Measurements from ENCODE around the gene TMEM202. TPM values are rescaled to one million over a fixed set of nuclear protein-coding genes. Genes with fewer than 3 reads are reported as not detected.
"Not testable (repeated sequence)": the region's sequence is repeated elsewhere in the genome, so short reads cannot be mapped to it uniquely, and the experiment has no call there.

TMEM202 gene
- total RNA-seq, 1 donor from 2014 or later = not detected

DNA sequence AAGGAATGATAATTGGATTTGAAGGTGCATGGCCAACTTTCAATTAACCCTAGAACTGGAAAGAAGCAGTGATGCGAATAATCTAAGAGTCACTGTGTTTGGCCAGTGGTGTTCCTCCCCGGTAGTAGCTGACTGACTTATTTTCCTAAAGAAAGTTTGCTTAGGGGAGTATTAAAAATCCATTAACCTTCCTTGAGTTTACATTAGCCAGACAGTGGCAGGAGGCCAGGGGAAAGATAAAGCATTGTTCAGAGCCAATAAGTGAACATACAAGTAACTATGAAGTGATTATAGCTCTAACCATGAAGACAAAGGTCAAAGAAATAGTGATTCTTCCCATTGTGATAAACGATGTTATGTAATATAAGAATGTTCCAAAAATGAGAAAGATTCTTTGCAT, 8.9 kb upstream of the TMEM202 start:
- intact Hi-C loops (cut with DNase I) = no loop called here
- no peak for DNase-seq (ENCODE audit: low spot score)

DNA sequence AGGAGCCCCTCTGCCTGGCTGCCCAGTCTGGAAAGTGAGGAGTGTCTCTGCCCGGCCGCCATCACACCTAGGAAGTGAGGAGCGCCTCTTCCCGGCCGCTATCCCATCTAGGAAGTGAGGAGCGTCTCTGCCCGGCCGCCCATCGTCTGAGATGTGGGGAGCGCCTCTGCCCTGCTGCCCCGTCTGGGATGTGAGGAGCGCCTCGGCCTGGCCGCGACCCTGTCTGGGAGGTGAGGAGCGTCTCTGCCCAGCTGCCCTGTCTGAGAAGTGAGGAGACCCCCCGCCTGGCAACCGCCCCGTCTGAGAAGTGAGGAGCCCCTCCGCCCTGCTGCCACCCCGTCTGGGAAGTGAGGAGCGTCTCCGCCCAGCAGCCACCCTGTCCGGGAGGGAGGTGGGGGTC, 1.8 kb upstream of the TMEM202 start:
- intact Hi-C loops (cut with DNase I) = not testable (repeated sequence)

DNA sequence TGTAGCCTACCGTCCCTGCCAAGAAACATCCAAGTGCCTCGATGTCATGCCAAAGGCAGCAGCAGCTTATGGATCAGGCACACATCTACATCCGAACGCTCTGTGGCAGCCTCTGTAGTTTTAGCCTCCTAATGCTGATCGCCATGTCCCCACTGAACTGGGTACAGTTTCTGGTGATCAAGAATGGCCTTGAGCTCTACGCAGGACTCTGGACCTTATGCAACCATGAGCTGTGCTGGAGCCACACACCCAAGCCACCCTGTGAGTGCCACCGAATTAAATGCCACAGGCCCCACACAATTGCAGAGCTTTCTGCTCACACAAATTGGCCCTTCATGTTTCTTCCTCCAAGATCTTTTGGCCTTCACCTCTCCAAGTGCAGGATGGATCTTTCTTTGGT, 543 bp downstream of the TMEM202 start:
- DNase-seq (ENCODE audit: low spot score) = no peak
- intact Hi-C loops (cut with DNase I) = no loop called here

More for the DNA sequence above, 1.8 kb upstream of the TMEM202 start:
- DNase-seq (ENCODE audit: low spot score) = not testable (repeated sequence)

DNA sequence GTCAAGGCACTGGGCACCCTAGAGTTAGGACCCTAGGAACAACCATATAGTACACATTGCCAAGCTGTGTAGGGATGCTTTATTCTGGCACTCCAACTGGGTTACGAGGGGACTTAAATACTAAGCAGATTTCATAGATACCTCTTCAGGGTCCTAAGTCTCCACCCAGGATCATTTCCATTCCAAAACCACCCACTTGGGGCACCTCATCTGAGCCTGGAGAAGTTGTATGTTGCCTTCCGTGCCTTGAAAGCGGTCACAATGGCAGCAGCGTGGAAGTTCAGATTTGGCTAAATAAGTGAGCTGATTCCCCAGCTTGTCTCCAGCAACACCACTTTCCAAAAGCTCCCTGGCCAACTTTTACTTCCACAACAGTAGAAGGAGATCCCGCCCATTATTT, 4.6 kb downstream of the TMEM202 start:
- no peak for DNase-seq (ENCODE audit: low spot score)
- intact Hi-C loops (cut with DNase I) = no loop called here

DNA sequence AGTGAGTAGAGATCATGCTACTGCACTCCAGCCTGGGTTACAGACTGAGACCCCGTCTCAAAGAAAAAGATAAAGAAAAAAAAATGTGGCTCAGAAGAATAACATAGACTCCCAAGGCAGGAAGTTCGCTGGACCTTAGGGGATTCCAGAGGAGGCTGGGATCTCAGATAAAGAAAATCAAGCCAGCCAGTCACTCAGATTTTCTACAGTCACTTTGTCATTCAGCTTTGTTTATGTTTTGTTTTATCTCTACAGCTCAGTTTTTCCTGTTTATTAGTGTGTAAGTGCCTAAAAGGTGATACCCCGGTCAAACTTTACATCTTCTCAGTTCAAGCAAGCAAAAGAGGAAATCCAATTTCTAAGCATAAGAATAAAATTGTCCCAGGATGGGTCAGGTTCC, 6.3 kb downstream of the TMEM202 start:
- intact Hi-C loops (cut with DNase I) = no loop called here
- no peak for DNase-seq (ENCODE audit: low spot score)

DNA sequence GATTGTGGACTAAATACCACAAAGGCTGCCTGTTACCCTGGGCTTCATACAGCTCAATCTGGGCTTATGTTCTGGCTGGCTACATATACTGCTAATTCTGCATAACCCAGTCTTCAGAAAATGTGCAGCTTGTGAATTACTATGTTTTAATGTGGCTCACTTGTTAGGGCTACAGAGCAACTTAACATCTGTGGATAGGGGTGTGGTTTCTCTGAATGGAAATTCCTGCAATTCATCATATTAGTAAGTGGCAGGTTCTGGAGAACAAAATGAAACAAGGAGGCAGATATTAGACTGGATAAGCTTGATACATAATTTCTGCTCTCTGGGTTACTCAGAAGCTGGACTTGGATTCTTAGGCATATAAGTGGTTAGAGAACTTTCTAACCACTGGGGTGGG, 6.7 kb downstream of the TMEM202 start:
- no peak for DNase-seq (ENCODE audit: low spot score)
- intact Hi-C loops (cut with DNase I) = no loop called here

DNA sequence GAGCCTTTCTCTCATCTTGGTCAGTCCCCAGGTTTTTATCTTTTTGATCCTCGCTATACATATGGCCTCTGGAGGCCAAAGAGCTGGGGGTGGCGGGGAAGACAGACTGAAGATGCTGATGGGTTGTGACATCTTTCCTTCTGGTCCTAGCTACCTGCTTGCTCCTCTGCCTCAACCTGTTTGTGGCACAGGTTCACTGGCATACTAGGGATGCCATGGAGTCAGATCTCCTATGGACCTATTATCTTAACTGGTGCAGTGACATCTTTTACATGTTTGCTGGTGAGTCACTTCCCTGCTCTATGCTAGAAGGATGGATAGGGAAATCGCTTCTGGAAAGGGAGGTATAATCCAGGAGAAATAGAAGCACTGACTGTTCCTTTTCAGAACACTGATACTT, 8.8 kb downstream of the TMEM202 start:
- intact Hi-C loops (cut with DNase I) = no loop called here
- no peak for DNase-seq (ENCODE audit: low spot score)

DNA sequence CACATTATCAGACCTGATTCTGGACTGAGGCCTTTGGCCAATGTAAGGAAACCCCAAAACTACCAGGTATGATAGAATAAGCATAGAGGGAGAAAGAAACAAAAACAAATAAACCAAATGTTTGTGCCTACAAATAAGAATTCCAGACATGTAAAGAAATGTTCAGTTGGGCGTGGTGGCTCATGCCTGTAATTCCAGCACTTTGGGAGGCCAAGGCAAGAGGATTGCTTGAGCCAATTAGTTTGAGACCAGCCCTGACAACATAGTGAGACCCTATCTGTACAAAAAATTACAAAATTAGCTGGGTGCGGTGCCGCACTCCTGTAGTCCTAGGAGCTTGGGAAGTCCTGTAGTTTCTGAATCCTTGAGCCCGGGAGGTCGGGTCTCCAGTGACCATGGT, 13.0 kb downstream of the TMEM202 start:
- DNase-seq (ENCODE audit: low spot score) = no peak
- intact Hi-C loops (cut with DNase I) = no loop called here

DNA sequence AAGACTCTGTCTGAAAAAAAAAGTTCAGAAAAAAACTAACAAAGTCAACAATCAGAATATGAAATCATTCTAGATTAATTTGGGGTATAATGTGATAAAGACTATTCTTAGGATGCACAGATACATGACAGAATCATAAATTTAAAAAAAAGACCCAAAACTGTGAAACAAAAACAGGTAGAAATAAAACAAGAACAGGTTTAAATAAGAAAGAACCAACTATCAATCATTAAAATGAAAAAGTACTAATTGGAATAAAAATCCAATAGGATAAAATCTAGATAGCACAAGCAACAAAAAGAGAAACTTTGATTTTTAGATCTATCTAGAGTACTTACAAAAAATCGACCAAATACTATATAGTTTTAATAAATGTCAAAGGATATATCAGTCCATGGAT, 13.4 kb downstream of the TMEM202 start:
- DNase-seq (ENCODE audit: low spot score) = no peak
- intact Hi-C loops (cut with DNase I) = no loop called here

DNA sequence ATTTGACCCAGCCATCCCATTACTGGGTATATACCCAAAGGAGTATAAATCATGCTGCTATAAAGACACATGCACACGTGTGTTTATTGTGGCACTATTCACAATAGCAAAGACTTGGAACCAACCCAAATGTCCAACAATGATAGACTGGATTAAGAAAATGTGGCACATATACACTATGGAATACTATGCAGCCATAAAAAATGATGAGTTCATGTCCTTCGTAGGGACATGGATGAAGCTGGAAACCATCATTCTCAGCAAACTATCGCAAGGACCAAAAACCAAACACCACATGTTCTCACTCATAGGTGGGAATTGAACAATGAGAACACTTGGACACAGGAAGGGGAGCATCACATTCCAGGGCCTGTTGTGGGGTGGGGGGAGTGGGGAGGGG, 15.2 kb downstream of the TMEM202 start:
- intact Hi-C loops (cut with DNase I); DNase-seq (ENCODE audit: low spot score): not testable (repeated sequence)

DNA sequence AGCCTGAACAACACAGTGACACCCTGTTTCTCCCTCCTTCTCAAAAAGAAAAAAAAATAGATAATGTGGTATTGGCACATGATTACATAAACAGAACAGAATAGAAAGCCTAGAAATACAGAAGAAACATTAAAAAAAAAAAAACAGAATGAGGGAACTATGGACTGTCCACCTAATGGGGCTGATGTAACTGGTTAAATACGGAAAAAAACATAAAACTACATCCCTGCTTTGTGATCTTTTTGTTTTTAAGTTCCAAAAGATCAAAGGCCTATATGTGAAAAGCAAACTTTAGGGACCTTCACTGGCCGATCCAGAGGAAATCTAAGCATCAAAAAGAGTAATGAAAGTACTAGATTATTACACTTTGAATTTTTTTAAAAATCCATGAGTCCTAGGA, 17.2 kb downstream of the TMEM202 start:
- DNase-seq (ENCODE audit: low spot score) = no peak
- intact Hi-C loops (cut with DNase I) = no loop called here

DNA sequence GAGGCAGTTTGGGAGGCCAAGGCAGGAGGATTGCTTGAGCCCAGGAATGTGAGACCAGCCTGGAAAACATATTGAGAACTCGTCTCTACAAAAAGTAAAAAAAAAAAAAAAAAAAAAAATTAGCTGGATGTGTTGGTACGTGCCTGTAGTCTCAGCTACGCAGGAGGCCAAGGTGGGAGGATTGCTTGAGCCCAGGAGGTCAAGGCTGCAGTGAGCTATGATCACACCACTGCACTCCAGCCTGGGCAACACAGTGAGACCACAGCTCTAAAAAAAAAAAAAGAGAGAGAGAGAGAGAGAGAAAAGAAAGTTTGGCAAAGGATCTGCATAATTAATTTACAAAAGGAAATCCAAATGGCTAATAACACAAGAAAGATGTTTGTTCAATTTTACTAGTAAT, 21.7 kb downstream of the TMEM202 start:
- intact Hi-C loops (cut with DNase I); DNase-seq (ENCODE audit: low spot score): not testable (repeated sequence)

DNA sequence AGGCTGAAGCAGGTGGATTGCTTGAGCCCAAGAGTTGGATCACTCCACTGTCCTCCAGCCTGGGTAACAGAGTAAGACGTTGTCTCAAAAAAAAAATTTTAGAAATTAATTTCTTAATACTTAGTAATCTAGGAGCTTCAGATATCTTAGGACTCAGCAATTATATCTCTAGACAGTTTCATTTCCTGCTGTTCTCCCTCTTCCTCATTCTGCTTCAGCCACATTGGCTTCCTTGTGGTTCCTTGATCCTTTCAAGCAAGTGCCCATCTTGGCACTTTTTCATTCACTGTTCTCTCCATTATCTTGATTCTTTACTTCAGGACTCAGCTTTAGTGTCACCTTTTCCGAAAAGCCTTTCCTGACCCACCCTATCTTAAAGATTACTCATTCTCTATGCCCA, 22.5 kb downstream of the TMEM202 start:
- intact Hi-C loops (cut with DNase I) = no loop called here

DNA sequence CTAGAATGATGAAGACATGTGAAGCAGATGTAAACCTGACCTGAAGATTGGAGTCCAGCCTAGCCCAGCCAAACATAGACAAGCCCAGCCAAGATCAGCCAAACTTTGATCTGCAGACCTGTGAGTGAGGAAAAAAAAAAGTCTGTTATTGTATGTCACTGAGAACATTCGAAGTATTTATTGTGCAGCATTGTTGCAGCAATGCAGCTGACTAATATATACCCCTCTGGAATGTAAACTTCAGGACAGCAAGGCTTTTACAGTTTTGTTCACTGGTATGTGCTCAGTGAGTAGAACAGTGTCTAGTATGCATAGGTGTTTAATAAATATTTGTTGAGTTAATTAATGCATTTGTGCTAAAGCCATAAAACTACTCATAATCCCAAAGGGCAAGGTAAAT, 23.4 kb downstream of the TMEM202 start:
- DNase-seq (ENCODE audit: low spot score) = no peak
- intact Hi-C loops (cut with DNase I) = no loop called here

More for the DNA sequence above, 22.5 kb downstream of the TMEM202 start:
- no peak for DNase-seq (ENCODE audit: low spot score)

DNA sequence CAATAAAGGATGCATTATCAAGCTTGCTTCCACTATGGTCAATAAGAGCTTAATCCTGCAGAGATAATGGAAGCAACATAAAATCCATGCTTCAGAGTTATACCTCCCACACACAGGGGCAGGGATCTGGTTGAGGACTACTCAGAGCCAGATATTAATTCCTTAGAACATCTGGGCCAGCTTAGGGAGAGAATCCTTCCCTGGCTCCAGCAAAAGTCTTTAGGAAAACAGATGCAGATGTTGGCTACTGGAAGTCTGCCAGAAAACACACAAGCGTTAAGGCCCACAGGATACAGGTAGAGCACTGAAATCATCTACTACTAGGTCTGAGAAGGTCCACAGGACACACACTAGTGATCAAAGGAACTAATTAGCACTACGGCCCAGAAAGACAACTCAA, 25.2 kb downstream of the TMEM202 start:
- no peak for DNase-seq (ENCODE audit: low spot score)
- intact Hi-C loops (cut with DNase I) = no loop called here

DNA sequence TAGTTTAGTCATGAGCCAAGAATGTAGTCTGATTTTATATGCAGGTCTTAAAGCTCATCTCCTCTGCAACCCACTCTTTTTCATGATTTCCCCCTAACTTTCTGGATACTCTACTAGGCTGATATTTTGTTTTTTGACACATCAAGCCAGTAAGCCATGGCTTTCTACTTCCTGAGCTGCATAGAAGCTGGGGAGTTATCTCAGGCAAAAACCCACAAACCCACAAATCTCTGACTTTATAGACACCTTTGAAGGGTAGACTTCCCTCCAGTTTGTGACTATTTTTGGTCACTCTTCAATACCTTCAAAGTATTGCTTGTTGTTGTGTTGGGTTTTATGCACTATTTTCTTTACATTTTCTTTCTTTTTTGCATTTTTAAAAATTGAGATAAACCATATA, 28.6 kb downstream of the TMEM202 start:
- DNase-seq (ENCODE audit: low spot score) = no peak
- intact Hi-C loops (cut with DNase I) = no loop called here

DNA sequence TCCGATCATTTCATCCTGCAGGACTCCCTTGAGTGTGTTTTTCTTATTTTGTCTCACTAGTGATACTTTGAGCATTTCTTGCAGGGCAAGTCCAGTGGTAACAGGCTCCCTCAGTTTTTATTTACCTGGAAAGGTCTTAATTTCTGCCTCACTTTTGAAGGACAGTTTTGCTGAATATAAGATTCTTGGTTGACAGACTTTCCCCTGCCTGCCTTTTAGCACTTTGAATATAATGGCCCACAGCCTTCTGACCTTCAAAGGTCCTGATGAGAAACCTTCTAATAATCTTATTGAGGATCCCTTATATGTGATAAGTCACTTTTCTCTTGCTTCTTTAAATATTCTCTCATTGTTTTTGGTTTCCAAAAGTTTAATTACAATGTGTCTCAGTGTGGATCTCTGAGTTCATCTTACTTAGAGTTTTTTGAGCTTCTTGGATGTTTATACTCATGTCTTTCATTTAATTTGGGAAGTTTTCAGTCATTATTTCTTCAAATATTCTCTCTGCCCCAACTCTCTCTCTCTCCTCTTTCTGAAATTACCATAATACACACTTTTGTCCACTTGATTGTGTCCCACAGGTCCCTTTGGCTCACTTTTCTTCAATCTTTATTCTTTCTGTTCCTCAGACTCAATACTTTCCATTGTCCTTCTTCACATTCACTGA, 39.7 kb downstream of the TMEM202 start:
- intact Hi-C loops (cut with DNase I) = no loop called here
- DNase-seq (ENCODE audit: low spot score) = no peak

DNA sequence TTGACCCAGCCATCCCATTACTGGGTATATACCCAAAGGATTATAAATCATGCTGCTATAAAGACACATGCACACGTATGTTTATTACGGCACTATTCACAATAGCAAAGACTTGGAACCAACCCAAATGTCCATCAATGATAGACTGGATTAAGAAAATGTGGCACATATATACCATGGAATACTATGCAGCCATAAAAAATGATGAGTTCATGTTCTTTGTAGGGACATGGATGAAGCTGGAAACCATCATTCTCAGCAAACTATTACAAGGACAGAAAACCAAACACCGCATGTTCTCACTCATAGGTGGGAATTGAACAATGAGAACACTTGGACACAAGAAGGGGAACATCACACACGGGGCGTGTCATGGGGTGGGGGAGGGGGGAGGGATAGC, 44.7 kb downstream of the TMEM202 start:
- DNase-seq (ENCODE audit: low spot score); intact Hi-C loops (cut with DNase I): not testable (repeated sequence)

DNA sequence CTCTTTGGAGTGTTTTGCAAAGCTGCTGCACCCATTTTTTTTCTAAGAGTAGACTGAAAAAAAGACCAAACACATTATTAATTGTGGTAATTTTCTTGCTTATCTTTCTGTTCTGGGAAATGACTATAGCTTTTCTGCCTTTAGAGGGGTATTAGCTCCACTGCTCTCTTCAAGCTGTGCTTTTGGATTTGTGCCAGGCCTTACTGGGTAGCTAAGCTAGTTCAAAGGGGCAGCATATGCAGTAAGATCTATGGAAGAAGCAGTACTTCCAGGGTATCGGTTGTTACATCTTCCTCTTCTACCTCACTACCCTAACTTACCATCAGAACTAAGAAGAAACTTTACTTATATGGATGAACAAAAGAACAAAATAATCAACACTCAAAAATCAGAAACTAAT, 47.3 kb downstream of the TMEM202 start:
- intact Hi-C loops (cut with DNase I) = no loop called here
- no peak for DNase-seq (ENCODE audit: low spot score)

DNA sequence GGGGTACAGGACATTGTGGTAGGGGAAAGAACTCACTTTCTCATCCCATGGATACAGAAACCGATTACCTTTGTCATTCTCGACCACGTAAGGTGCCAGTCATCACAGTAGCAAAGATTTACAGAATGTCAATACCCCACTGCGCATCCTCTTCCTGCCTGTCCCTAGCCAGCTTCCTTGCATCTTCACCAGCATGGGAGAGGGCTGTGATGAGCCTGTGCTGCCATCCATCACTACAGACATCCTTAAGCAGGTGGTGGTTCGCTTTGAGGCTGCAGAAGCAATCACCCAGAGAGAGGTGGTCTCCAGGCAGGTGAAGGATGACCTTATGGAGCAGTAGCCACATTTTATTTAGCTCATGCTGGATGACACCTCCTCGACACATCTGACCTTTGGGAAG, 52.7 kb downstream of the TMEM202 start:
- intact Hi-C loops (cut with DNase I) = no loop called here
- DNase-seq (ENCODE audit: low spot score) = no peak

DNA sequence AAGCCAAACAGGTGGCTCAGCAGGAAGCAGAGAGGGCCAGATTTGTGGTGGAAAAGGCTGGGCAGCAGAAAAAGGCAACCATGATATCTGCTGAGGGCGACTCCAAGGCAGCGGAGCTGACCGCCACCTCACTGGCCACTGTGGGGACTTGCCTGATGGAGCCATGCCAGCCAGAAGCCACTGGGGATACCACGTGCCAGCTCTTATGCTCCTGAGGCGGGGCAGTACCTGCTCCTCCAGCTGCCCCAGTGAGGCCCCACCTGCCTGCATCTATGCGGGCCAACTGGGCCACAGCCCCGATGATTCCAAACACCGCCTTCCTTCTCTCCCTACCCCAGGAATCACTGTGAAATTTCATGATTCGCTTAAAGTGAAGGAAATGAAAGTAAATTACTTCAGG, 53.1 kb downstream of the TMEM202 start:
- intact Hi-C loops (cut with DNase I) = no loop called here
- DNase-seq (ENCODE audit: low spot score) = no peak

DNA sequence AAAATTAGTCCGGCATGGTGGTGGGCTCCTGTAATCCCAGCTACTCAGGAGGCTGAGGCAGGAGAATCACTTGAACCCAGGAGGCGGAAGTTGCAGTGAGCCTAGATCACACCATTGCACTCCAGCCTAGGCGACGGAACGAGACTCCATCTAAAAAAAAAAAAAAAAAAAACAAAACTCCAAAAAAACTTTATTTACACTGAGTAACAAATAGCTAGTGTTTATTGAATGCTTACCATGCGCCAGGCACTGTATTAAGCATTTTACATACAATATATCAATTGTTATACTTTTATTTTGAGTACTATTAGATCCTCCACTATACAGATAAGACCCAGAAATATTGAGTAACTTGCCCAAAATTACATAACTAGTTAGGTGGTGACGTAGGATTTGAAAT, 58.6 kb downstream of the TMEM202 start:
- intact Hi-C loops (cut with DNase I) = no loop called here
- DNase-seq (ENCODE audit: low spot score) = no peak

All from cardiac septum (tissue), 1 donor.